PC-3 (cell line): ENCODE data around the gene ZIC4.

Experiments
- EZH2 ChIP-seq: fragments of 300-600 bp; sonication (generic); IDR thresholded peaks from one replicate; pipeline ENCODE4 v1.6.1; 2017; ENCODE audit warnings: antibody characterized with exemption, mild to moderate bottlenecking, low read length; ENCODE audit not compliant: unreplicated experiment
- TF ChIP-seq, protein P1 (sequence below): fragments of 300-600 bp; sonication (generic); conservative IDR thresholded peaks from 2 replicates; pipeline ENCODE4 v1.5.1; 2017; ENCODE audit warnings: antibody characterized with exemption, low read depth, mild to moderate bottlenecking, low read length

DNA sequence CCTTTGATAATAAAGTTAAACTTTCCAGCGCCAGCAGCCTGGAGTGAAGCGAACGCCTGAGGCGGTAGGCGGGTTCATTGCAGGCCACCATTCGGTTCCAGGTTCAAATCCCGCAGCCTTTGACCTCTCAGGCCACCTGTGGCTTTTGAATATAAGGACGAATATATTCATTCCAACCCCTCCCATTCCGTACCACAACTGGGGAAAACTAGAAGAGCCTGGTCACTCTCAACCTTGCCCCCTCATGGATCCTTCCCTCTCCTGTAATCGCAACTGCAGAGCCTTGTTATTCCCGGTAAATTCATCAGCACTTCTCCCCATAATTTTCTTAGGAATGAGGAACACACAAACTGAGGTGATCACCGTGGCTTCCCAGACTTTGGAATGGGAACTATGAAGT is 35.2 kb downstream of the ZIC4 start:
- TF ChIP-seq, protein P1, sequence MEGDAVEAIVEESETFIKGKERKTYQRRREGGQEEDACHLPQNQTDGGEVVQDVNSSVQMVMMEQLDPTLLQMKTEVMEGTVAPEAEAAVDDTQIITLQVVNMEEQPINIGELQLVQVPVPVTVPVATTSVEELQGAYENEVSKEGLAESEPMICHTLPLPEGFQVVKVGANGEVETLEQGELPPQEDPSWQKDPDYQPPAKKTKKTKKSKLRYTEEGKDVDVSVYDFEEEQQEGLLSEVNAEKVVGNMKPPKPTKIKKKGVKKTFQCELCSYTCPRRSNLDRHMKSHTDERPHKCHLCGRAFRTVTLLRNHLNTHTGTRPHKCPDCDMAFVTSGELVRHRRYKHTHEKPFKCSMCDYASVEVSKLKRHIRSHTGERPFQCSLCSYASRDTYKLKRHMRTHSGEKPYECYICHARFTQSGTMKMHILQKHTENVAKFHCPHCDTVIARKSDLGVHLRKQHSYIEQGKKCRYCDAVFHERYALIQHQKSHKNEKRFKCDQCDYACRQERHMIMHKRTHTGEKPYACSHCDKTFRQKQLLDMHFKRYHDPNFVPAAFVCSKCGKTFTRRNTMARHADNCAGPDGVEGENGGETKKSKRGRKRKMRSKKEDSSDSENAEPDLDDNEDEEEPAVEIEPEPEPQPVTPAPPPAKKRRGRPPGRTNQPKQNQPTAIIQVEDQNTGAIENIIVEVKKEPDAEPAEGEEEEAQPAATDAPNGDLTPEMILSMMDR: no peak
- TF ChIP-seq EZH2: no peak
